Measurements from ENCODE around the gene OSBPL10.

DNA sequence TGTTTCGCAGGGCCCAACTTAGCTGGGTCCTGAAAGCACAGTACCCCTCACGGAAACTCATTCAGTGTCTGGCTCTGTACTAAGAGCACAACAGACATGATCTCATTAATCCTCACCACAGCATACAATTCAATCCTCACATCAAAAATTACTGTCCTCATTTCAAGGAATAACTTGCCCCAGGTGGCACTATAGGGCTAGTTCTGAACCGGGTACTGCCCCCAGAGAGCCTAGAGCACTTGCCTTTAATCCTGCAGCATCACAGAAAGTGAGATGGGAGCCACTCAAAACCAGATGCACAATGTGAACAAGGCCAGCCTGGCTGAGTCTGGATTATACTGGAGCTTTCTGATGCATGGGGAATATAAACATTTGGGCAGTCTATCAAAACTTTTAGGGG, 122.6 kb downstream of the OSBPL10 start:
- TF ChIP-seq CTCF (IDR thresholded peaks at IDR 0.05) (no peak), POLR2A (IDR thresholded peaks at IDR 0.05) (no peak)
